AG09309 (cell line): Measurements from ENCODE around the gene CREB1.

ENCODE experiments used
- DNase-seq: peaks from one replicate; pipeline ENCODE4 v3.0.0-alpha.2; 2010; ENCODE audit warnings: low read depth
- H3K4me3 ChIP-seq: 2 replicates; pipeline ENCODE4 v1.5.1; 2011; ENCODE audit warnings: mild to moderate bottlenecking, low read depth, low read length, moderate library complexity; ENCODE audit not compliant: control insufficient read depth
- CTCF ChIP-seq: IDR thresholded peaks from 2 replicates; pipeline ENCODE4 v1.5.1; 2011; ENCODE audit warnings: mild to moderate bottlenecking, low read depth, low read length, inconsistent platforms; ENCODE audit not compliant: insufficient read depth, control insufficient read depth; ENCODE audit errors: missing control alignments

The CREB1 gene

GRCh38 chr2:207532676-207533075, 2.9 kb downstream of the CREB1 start:
- no peak for DNase-seq
- no peak overlapping the region for H3K4me3 ChIP-seq
- no peak for TF ChIP-seq CTCF

DNA sequence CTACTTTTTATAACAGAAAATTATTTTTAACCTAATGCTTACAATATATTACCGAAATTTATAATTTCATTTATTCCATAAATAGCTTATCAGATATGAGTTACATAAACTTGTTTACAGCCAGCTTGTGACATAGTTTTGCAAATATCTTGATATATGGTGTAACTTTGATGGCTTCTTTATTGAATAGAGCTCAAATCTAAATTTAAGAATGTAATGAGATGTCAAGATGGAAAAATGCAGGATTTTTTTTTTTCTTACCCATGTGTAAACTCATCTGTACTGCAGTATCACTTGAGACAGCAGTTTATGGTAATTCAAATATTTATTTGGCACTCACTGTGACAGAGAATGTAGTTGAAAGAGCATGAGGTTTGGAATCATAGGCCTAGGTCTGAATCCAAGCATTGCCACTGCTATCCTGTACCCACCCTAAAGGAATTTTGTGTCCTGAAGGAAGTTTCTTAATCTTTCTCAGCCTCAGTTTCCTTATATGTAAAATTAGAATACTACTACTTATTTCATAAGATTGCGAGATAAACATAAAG, 3.8 kb downstream of the CREB1 start:
- no peak for DNase-seq
- H3K4me3 ChIP-seq: no peak overlapping the region
- no peak for TF ChIP-seq CTCF

DNA sequence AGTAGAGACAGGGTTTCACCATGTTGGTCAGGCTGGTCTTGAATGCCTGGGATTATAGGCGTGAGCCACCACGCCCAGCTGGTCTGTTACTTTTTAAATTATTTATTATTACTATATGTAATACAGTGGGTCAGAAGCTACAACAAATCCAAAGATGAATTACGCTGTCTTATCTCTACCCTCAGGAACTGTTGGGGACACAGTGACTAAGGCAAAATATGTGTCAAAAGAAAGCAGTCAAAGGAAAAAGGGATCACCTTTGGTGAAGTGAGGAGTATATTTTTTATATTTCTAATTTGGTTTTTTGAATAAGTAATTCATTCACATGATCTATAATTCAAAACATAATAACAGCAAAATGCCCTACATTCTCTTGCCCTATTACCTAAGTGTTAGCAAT, 4.7 kb downstream of the CREB1 start:
- DNase-seq: no peak
- no peak overlapping the region for H3K4me3 ChIP-seq
- TF ChIP-seq CTCF: no peak

- DNase-seq: no peak
- TF ChIP-seq CTCF: no peak
- H3K4me3 ChIP-seq: no peak overlapping the region
Measured at GRCh38 chr2:207539470-207539869, 9.7 kb downstream of the CREB1 start.

- no peak overlapping the region for H3K4me3 ChIP-seq
- TF ChIP-seq CTCF: no peak
- no peak for DNase-seq
Measured at GRCh38 chr2:207540431-207540830, 10.7 kb downstream of the CREB1 start.

DNA sequence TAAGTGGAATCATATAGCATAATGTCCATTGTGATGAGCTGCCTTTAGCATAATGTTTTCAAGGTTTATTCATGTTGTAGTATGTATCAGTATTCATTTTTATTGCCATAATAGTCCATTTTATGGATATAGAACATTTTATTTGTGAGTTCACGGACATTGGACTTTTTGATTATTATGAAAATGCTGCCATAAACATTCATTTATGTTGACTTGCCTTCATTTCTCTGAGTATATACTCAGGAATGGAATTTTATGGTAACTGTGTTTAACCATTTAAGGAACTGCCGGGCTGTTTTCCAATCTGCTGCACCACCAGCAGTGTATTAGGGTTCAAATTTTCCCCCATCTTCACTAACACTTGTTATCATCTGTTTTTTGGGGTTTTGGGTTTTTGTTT, 12.2 kb downstream of the CREB1 start:
- no peak for TF ChIP-seq CTCF
- H3K4me3 ChIP-seq: no peak overlapping the region

GRCh38 chr2:207543272-207543671, 13.5 kb downstream of the CREB1 start:
- no peak overlapping the region for H3K4me3 ChIP-seq
- no peak for TF ChIP-seq CTCF
- DNase-seq: no peak

More for the DNA sequence above, 12.2 kb downstream of the CREB1 start:
- no peak for DNase-seq
